Mesothelial cell of epicardium (in vitro differentiated cells): ENCODE results near the gene NELFA. TPM values are rescaled to one million over a fixed set of nuclear protein-coding genes. Genes with fewer than 3 reads are reported as not detected.

Experiments
- DNase-seq, 2 experiments: peaks; one replicate each; pipeline ENCODE4 v3.0.0; 2021; ENCODE audit warnings: low spot score in 2 of 2; ENCODE audit not compliant: unreplicated experiment in 2 of 2
- H3K27ac Mint-ChIP-seq: 2 replicates; pipeline ENCODE4 v1.8.0; 2021; ENCODE audit warnings: mixed read lengths
- H3K27me3 Mint-ChIP-seq: 2 replicates; pipeline ENCODE4 v1.8.0; 2021; ENCODE audit warnings: low read depth, mixed read lengths
- H3K36me3 Mint-ChIP-seq: 2 replicates; pipeline ENCODE4 v1.8.0; 2021; ENCODE audit warnings: mixed read lengths
- H3K4me1 Mint-ChIP-seq: 2 replicates; pipeline ENCODE4 v1.8.0; 2021; ENCODE audit warnings: mixed read lengths
- H3K4me3 Mint-ChIP-seq: 2 replicates; pipeline ENCODE4 v1.8.0; 2021; ENCODE audit warnings: mild to moderate bottlenecking, moderate library complexity, mixed read lengths
- H3K9me3 Mint-ChIP-seq: 2 replicates; pipeline ENCODE4 v1.8.0; 2021; ENCODE audit warnings: mixed read lengths
- CTCF ChIP-seq: fragments of 200-600 bp; sonication (generic); IDR thresholded peaks from one replicate; pipeline ENCODE4 v1.5.0; 2021; ENCODE audit warnings: antibody characterized with exemption; ENCODE audit not compliant: unreplicated experiment
- total RNA-seq: library from RNA; stranded (reverse); gene quantifications from 3 replicates; pipeline ENCODE4 v1.2.1, GENCODE V29; 2021

NELFA gene
- total RNA-seq, 1 donor from 2014 or later, result 55.8 TPM

- no peaks in the 10 kb centered on the region for H3K27me3 Mint-ChIP-seq
- no peak overlapping the region for H3K4me3 Mint-ChIP-seq
- H3K4me1 Mint-ChIP-seq, result no peaks in the 10 kb centered on the region
- peaks cover 58% of the 10 kb centered on the region for H3K36me3 Mint-ChIP-seq
- H3K9me3 Mint-ChIP-seq, result no peaks in the 10 kb centered on the region
- no peak for TF ChIP-seq CTCF
- no peak for DNase-seq
- no peak overlapping the region for H3K27ac Mint-ChIP-seq
Observed at GRCh38 chr4:1958276-1959103, 50.3 kb downstream of the NELFA start.

GRCh38 chr4:1956631-1957030 is 52.1 kb downstream of the NELFA start:
- Mint-ChIP-seq H3K4me3 (no peak overlapping the region), H3K9me3 (no peaks in the 10 kb centered on the region), H3K27me3 (no peaks in the 10 kb centered on the region), H3K27ac (no peak overlapping the region), H3K4me1 (no peaks in the 10 kb centered on the region), H3K36me3 (peaks cover 42% of the 10 kb centered on the region)
- no peak for DNase-seq
- TF ChIP-seq CTCF, result no peak

GRCh38 chr4:1953335-1953734 is 55.4 kb downstream of the NELFA start:
- TF ChIP-seq CTCF, result no peak
- Mint-ChIP-seq H3K27ac (no peak overlapping the region), H3K9me3 (no peaks in the 10 kb centered on the region), H3K36me3 (peaks cover 28% of the 10 kb centered on the region), H3K4me3 (no peak overlapping the region), H3K27me3 (no peaks in the 10 kb centered on the region), H3K4me1 (no peaks in the 10 kb centered on the region)
- DNase-seq, result no peak

- H3K4me1 Mint-ChIP-seq, result no peaks in the 10 kb centered on the region
- TF ChIP-seq CTCF, result no peak
- no peak for DNase-seq
- peaks cover 23% of the 10 kb centered on the region for H3K36me3 Mint-ChIP-seq
- no peak overlapping the region for H3K27ac Mint-ChIP-seq
- no peaks in the 10 kb centered on the region for H3K9me3 Mint-ChIP-seq
- no peak overlapping the region for H3K4me3 Mint-ChIP-seq
- no peaks in the 10 kb centered on the region for H3K27me3 Mint-ChIP-seq
Observed at GRCh38 chr4:1952719-1953118, 56.1 kb downstream of the NELFA start.

GRCh38 chr4:1952058-1952700 is 56.6 kb downstream of the NELFA start:
- Mint-ChIP-seq H3K9me3 (no peaks in the 10 kb centered on the region), H3K36me3 (peaks cover 20% of the 10 kb centered on the region)
- TF ChIP-seq CTCF, result no peak

More at GRCh38 chr4:1952058-1952700, 56.6 kb downstream of the NELFA start:
- no peak for DNase-seq
- no peaks in the 10 kb centered on the region for H3K27me3 Mint-ChIP-seq
- H3K27ac Mint-ChIP-seq, result no peak overlapping the region
- H3K4me3 Mint-ChIP-seq, result no peak overlapping the region
- no peaks in the 10 kb centered on the region for H3K4me1 Mint-ChIP-seq
